ENCODE data around the gene LMBRD1.
"Not testable (repeated sequence)": the region's sequence is repeated elsewhere in the genome, so short reads cannot be mapped to it uniquely, and the experiment has no call there.

LMBRD1 gene

DNA sequence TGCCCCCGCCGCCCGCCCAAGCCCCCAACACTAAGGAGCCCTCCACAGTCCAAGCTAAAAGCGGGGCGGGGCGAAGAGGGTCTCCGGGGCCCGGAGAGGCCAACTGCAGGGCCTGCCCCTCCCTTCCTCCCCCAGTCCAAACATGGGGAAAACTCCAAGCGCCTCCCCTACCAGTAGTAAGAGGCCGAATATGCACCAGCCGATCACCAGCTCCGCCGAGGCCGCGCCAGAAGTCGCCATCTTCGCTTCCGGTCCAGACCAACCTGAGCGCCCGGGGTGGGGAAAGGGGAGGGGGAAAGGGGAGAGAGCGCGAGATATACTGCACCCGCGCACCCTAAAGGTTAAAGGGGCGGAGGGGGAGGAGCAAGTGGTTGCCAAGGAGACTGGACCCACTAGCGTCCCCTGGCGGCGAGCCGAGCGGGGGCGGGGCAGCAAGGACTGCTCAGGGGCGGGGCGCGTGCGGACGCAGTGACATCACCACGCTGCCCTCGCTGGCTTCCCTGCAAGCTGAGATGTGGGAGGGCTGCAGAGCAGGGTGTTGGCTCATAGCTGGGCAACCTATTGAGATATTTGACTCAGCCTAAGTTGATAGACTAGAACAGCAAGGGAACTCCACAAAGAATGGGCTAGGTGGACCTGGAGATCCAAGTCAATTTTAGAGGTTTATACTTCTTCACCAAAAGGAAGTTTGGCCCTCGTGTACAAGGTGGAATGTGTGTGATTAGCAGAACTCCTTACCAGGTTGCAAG is at the start of gene LMBRD1:
Gene LMBRD1, minus strand, starts transcription at position 369 of the 749 bp plus-strand sequence. Its CDS starts 129 bp downstream, at position 240.
- DNase-seq, result peak; percentile 89

DNA sequence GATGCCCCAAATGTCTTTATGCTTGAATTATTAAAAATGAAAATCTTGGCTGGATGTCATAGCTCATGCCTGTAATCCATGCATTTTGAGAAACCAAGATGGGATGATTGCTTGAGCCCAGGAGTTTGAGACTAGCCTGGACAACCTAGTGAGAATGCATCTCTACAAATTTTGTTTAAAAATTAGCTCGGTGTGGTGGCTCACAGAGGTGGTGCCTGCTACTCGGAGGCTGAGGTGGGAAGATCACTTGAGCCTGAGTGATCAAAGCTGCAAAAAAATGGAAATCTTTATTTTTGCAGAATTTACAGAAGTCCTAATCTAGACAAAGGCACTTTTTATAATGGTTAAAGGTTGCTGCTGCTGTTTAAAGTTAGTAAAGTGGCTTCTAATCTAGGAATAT is 49.5 kb upstream of the LMBRD1 start:
- DNase-seq, result no peak

DNA sequence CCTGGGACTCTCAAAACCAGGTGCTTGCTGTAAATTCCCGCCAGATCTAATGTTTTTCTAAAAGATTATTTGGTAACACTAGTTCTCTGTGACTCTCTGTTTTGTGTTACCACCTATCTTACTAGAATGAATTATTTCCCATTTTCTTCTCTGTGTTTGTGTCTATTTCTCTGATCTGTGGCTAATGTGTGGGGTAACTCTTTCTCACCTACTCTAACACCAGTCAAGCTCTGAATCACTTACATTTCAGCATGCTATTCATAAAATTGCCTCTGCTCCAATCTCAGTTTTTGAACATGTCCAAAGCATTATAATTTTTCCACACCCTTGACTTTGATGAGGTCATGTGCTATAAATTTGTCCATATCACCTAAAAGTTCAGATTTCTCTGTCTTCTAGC is 46.4 kb upstream of the LMBRD1 start:
- no peak for DNase-seq

DNA sequence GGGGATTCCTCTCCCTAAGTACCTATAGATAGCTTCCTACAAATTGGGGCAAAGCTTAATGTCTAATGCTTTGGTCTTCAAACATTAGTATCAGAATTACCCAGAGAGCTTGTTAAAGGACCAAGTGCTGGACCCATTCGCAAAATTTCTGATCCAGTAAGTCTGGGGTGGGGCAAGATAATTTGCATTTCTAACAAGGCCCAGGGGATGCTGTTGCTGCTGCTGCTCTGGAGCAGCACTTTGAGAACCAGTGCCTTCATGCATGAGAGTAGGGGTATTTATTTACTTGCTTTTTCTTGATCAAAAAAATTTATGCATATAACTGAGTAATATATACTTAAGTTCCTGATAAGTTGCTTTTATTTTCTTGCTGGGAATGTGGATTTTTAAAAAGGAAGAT is 45.1 kb upstream of the LMBRD1 start:
- DNase-seq, result no peak

DNA sequence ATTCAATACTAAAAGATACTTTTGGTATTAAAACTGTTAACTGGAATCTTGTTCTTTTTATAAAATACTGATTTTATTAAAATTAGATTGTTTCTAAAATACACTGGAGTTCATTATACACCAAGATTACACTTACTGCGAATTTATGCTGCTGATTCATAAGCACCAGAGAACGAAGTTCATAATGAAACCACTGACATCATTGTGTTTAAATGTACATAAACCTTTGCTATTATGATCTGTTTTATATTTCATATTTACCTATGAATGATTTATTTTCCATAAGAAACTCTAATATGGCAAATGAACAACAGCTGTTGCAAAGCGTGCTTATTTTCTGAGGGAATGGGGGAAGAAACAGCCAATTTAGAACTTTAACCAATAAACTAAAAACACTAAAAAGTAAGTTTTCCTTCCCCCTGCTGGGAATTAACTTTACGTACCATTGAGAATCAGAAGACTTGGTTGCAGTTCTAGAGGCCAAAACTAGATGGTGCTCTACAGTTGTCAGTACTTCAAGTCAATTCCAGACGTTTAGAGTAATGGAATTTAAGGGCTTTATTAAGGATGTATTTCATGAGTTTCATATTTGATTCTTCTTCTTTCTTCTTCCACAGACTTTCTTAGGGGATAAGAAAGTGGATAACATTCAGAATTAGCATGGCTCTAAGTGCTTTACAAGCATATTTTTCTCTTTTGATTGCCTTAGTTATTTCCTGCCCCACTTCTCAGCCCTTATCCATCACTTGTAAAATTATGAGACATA is 38.8 kb upstream of the LMBRD1 start:
- DNase-seq, result no peak

DNA sequence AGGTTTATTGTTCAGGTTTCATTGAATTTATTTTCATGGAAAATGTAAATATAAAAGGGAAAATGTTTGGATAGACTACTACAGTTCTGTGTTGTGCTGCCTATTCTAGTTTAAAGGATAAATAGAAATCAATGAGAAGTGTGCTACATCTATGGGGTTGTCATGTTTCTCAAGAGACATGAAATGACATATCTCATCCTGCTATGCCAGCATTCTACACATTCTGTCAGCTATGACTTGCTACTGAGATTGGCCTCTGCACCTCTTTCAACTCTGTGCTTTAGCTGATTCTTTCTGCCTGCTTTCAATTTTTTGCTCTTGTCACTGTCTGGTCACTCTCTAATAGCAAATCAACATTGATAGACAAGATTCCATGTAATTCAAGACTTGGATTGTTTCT is 35.7 kb upstream of the LMBRD1 start:
- no peak for DNase-seq

DNA sequence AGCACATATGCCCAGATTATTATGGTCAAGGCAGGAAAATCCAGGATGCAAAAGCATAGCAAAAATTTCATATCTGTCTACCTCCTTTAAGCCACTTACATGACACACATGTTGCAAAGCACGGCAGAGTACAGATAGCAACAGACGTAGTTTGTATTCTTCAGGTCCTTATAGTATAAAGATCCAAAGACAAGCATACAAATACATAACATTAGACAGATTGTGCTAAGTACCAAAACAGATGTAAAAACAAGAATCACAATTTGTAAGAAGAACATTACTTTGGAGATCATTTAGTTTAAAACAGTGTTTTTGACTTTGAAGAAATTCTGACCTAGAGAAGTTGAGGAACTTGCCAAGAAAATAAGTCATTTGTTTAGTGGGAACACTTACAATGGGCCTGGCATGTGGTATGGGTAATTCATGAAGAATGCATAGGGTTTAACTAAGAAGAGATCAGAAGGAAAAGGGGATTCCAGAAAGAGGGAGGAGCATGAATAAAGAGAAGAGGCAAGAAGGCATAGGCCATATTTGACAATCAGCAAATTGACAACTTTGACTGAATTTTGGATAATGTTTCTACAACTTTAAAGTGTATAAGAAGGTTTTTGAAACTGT is 30.6 kb upstream of the LMBRD1 start:
- no peak for DNase-seq

DNA sequence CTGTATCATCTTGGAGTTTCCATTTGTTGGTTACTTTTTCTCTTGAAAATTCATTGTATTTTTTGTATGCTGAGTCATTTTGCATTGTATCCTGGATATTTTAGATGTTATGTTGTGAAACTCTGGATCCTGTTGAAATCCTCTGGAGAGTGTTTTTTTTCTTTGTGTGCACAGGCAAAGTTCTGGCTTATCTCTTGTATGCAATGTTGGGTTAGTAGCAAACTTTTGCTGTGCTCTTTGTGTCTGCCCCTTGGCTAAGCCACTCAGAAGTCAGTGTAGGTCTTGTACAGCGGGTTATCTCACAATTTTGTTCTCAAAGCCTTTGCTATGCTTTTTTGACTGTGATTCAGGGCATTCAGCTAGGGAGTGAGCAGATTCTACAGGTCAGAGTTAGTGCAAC is 29.1 kb upstream of the LMBRD1 start:
- DNase-seq, result peak; percentile 3

DNA sequence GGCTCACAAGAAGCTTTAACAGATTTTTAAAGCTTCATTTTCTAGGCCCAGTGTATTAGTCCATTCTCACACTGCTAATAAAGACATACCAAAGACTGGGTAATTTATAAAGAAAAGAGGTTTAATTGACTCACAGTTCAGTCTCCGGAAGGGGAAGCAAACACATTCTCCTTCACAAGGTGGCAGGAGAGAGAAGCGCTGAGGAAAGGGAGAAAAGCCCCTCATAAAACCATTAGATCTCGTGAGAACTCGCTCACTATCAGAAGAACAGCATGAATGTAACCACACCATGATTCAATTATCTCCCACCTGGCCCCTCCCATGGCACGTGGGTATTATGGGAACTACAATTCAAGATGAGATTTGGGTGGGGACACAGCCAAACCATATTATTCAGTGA is 27.5 kb upstream of the LMBRD1 start:
- not testable (repeated sequence) for DNase-seq

DNA sequence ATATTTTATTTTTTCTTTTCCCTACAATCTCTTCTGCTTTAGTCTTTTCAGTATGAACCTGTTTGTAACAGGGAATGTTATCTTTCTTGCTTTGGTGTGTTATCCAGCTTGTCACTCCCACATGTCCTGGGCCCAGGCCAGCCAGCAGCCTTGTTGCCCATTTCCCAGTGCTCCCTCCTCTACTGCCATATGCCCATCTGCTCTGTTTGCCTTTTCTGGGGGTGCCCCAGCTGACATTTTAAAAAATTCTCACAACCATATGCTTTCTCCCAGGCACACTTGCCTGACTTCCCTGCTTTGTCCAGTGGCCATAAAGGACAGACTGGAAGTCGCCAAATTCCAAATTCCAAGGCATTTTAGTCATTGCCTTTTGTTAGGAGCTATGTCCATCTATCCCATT is 23.6 kb upstream of the LMBRD1 start:
- DNase-seq, result no peak

DNA sequence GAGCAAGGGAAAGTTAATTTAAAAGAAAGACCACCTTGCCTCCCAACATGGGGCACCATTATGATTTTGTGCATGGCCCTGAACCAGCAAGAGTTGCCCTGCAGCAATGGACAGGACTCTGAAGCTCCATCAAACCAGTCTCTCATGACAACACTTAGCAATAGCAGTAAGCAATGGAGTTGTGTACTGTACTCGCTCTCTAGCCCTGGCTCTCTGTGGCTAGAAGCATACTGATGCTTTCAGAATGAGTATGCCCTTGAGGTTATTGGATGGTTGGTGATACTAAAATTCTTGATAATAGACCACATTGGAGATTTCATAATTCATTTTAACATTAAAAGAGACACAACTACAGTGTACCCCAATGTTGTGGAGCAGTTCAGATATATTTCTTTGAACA is 23.2 kb upstream of the LMBRD1 start:
- DNase-seq, result no peak

DNA sequence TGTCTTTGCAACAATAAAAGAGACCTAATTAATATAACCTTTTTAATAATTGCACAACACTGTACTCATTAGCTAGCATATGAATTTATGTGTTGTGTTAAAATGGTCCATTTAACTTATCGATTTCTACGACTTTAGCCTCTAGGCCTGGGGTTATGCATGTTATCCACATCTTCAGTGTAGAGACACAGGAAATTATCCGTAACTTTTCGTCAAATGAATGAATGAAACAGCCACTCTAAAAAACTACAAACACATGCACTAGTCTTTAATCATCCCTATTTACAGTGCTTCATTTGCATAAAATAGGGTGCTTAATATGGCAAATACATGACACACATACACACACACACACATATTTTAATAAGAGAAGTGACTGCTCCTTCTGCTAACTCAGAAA is 22.3 kb upstream of the LMBRD1 start:
- DNase-seq, result no peak

DNA sequence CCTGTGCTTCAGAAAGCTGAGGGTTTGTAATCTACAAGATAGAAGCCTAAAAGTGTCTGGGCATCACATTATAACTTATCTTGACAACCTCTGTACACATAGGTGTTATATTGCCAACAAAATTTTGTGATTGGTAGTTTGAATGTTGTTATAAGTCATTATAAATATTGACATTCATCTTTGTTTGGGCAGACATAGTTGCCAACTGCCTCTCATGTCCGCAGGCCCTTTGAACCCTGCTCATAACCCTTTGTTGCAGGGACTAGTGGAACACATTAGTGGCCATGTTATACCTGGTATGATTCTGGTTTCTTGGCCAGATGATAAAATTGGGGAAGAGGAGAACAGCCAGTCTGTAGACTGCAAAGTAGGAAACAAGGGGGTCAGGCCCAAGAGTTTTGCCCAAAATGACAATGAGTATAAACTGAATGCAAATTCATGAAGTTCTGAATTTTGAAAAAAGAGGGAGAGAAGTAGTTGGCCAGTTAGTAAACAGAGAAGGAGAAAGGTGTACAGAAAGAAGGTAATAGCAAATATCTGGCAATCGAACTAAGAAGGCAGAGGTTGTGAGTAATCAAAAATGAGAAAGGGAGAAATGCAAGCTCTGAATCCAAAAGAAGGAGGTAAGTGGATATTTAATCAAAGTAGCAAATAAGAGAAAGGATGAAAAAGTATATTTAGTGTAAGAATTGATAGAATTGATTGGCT is 21.6 kb upstream of the LMBRD1 start:
- DNase-seq, result no peak

DNA sequence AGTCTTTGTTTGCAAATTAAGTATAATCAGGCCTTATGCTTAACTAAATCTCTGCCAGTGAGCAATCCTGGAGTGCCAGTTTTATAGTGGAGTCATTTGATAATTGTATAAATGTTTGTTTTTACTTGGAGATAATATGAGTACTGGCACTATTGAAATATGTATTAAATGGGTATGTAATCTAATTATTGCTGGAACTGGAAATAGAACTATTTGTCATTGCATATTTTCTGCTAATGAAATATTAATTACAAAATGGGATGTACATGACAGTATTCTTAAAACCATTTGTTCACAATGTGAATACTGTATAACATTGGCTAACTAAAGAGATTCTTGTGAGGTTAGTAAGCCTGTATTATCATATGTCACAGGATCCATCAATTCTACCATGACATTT is 20.5 kb upstream of the LMBRD1 start:
- DNase-seq, result no peak

DNA sequence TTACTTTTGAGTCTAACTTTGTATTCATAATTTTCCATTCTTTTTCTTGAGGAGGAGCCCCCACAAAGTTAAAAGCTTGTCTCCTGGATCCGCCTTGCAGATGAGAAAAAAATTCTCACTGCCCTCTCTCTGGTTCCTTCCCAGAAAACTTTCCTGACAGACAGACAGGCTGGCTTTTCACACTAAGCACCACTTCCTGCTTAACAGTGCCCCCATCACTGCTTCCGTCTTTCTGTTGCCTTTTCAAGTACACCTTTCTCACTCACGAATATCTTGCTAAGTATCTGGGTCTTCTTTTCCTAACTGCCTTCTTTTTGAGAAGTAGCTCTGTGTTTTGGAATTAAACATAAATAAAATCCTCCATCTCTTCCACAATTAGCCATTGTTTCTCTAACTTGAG is 19.8 kb upstream of the LMBRD1 start:
- DNase-seq, result no peak

DNA sequence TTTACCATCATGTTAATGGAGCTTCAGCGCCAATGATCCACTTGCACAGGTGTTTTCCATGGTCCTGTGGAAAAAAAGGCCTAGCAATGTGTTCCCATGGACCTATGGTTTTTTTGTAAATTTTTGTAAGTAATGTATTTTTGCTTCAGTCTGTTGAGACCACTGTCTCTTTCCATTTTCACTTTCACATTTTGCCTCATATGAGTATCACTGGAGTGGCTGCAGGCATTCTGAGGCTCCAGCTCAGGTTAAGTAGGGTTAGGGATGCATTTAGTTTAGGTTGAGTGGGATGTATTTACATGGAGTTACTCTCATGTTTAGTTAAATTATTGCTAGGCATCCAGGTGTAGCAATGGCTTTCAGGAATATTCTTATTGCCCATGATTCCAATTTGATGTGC is 19.2 kb upstream of the LMBRD1 start:
- no peak for DNase-seq

DNA sequence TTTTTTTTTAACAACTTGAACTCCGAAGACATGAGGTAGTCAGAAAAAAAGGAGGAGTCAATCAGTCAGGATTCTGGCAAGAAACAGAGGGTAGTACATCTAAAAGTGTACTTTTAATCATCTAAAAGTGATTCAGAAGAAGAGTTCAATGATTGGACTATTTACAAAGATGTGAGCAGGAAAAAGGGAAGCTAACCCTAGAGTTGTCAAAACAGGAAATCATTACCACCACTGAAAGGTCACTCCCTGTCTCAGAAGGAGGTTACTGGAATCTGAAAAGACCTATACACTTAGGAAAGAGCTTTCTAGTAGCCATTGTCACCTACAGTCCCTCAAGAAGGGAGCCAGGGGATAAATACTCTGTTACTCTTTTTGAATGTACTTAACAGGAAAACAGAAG is 16.7 kb upstream of the LMBRD1 start:
- no peak for DNase-seq

DNA sequence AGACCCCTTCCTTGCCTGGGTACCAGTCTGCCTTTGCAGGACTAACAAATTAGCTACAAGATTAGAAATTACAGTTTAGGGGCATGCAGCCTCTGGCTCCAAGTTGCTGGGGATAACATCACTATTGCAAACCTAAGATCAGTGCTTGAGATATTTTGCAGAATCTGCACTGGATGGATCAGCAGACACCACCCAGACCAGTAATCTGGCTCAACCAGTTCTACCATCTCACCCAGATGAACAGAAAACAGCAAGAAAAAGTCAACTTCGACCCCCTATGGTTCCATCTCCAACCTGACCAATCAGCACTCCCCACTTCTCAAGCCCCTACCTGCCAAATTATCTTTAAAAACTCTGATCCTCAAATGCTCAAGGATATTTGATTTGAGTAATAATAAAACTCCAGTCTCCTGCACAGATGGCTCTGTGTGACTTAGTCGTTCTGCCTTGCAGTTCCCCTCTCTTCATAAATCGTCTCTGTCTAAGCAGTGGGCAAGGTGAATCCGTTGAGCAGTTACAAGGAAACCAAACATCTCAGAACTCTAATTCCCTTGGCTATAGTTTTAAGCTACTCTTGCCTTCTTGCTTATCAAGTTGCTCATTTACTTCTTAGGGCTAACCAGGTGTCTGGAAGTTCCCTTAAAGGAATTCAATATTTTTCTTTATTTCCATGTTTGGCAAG is 16.1 kb upstream of the LMBRD1 start:
- DNase-seq, result no peak

DNA sequence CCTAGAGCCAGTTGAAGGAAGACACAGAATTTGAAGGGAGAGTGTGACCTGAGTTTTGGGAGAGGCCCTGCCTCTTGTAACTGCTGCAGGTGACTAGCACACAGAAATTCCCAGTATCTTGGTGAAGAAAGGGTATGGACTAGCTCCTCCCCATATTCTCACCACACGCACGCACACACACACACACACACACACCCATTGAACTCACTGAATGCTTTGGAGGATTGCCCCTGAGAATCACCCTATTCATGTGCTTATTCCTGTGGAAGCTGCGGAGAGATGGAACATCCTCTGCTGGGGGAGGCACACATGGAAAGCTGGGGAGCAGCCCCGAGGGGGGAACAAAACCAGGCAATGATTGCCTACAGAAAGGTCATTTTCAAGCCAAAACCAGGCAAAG is 6.2 kb upstream of the LMBRD1 start:
- DNase-seq, result no peak

DNA sequence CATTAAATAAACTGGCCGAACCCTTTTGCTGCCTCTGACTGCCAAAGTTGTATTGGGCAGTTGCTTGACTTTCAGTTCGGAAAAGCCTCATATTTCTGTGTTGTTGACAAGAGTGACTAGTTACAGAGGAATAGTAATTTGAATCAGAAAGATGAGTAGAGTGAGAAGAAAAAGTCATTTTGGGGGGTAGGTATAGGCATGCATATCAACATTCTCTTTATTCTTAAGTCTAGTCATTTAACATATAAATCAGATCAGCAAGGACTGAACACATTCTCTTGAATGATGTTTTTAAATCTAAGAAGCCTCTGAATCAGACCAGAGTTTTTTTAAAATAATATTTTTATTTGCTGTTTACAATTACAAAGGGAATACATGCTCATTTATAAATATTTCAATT is 4.9 kb upstream of the LMBRD1 start:
- DNase-seq, result no peak

DNA sequence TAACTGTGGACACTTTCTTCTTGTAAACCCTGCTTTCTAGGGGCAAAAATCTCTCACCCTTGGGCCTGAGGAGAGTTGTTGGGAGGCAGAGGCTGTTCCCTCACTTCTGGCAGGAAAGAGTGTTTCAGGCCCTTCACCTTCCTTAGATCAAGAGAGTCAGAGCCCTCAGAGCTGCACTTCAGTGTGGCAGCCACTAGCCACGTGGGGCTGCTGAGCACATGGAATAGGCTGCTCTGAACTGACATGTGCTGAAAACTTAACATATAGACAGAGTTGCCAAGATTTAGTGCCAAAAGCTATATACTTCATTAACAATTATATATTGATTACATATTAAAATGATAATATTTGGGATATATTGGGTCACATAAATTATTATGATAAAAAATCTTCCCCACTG is 4.4 kb upstream of the LMBRD1 start:
- DNase-seq, result no peak

DNA sequence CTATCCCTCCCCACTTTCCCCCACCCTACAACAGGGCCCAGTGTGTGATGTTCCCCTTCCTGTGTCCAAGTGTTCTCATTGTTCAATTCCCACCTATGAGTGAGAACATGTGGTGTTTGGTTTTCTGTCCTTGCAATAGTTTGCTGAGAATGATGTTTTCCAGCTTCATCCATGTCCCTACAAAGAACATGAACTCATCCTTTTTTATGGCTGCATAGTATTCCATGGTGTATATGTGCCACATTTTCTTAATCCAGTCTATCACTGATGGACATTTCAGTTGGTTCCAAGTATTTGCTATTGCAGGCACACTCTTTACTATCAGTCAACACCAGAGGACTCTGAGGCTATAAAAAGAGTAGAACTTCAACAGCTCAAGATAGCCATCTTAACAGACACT is 2.0 kb upstream of the LMBRD1 start:
- DNase-seq, result not testable (repeated sequence)

DNA sequence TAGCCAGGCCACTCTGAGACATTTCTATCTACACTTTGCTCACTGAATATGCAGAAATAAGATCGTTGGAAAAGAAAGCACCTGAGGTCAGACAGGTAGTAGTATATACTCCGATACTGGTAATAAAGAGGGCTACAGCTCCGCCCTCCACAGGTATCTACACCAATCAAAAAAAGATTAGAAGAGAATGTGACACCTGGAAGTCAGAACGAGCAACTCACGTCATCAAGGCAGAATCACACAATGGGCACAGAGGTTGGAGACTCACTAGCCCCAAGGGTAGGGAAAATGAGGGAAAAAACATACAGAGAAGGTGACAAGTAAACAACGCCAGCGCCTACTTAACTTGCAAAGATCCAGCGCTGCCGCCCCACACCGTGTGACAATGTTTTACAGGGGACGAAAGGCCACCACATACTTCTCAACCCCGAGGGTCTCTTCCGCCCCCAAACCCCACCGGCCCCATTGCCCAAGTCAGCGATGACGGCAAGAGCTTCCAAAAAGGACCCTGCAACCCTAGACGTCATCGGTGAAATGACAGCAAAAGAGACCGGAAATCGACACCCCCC is 653 bp downstream of the LMBRD1 start:
- peak; percentile 27 for DNase-seq
